H1 (cell line): ENCODE results near the gene TRMT2B.

ENCODE experiments used
- ATF3 ChIP-seq: IDR thresholded peaks from 2 replicates; pipeline ENCODE4 v1.6.1; 2011; ENCODE audit warnings: low read depth, mild to moderate bottlenecking, low read length; ENCODE audit not compliant: insufficient read depth
- BACH1 ChIP-seq: IDR thresholded peaks from 2 replicates; pipeline ENCODE4 v1.6.1; 2012; ENCODE audit warnings: low read length, improper control_type of control experiment
- CBX5 ChIP-seq: fragments of 300-800, 300-1000 bp; sonication (generic); IDR thresholded peaks from 2 replicates; pipeline ENCODE4 v1.7.1; 2016; ENCODE audit warnings: antibody characterized with exemption, low read length, low read depth
- CEBPB ChIP-seq: IDR thresholded peaks from 2 replicates; pipeline ENCODE4 v1.6.1; 2012; ENCODE audit warnings: low read depth, low read length
- CHD1 ChIP-seq: IDR thresholded peaks from 2 replicates; pipeline ENCODE4 v1.6.1; 2012; ENCODE audit warnings: low read depth, low read length, improper control_type of control experiment
- CTCF ChIP-seq, 3 experiments: IDR thresholded peaks; 1 replicate in 2 of 3; 2 replicates in 1 of 3; pipeline versions ENCODE4 v1.5.1 to v1.6.1; 2011; ENCODE audit warnings: low read length in 3 of 3, mild to moderate bottlenecking in 3 of 3, inconsistent platforms in 2 of 3, low read depth in 1 of 3, moderate library complexity in 1 of 3; ENCODE audit not compliant: insufficient read depth in 1 of 3; ENCODE audit errors: control extremely low read depth in 1 of 3
- EZH2 ChIP-seq: fragments of 200-600 bp; sonication (generic); IDR thresholded peaks from 2 replicates; pipeline ENCODE4 v1.7.1; 2012; ENCODE audit warnings: low read depth, mild to moderate bottlenecking, moderate library complexity, low read length, inconsistent platforms; ENCODE audit not compliant: severe bottlenecking
- NRF1 ChIP-seq: IDR thresholded peaks from 2 replicates; pipeline ENCODE4 v1.6.1; 2011; ENCODE audit warnings: mild to moderate bottlenecking, low read depth, low read length, improper control_type of control experiment
- POLR2A ChIP-seq, 2 experiments: IDR thresholded peaks; 1 replicate in 1 of 2; 2 replicates in 1 of 2; pipeline ENCODE4 v1.6.1; 2011; ENCODE audit warnings: low read depth in 2 of 2, low read length in 2 of 2, mild to moderate bottlenecking in 2 of 2; ENCODE audit errors: control extremely low read depth in 1 of 2
- RAD21 ChIP-seq, 2 experiments: IDR thresholded peaks in 1 of 2; conservative IDR thresholded peaks in 1 of 2; 2 replicates each; pipeline ENCODE4 v1.6.1; 2011; ENCODE audit warnings: low read depth in 2 of 2, low read length in 2 of 2, improper control_type of control experiment in 1 of 2, inconsistent platforms in 1 of 2, mild to moderate bottlenecking in 1 of 2, moderate library complexity in 1 of 2
- SIX5 ChIP-seq: IDR thresholded peaks from 2 replicates; pipeline ENCODE4 v1.6.1; 2011; ENCODE audit warnings: mild to moderate bottlenecking, low read depth, low read length
- SUZ12 ChIP-seq: fragments of 200-600 bp; sonication (generic); IDR thresholded peaks from 2 replicates; pipeline ENCODE4 v1.6.1; 2012; ENCODE audit warnings: mild to moderate bottlenecking, inconsistent platforms, low read length, moderate library complexity, mixed read lengths
- TAF7 ChIP-seq: optimal IDR thresholded peaks from 2 replicates; pipeline ENCODE3; 2011; ENCODE audit warnings: low read depth, mild to moderate bottlenecking, inconsistent platforms, low read length, moderate library complexity, borderline replicate concordance

- TF ChIP-seq RAD21 (IDR thresholded peaks at IDR 0.05 in 1 of 2, conservative IDR thresholded peaks at IDR 0.05 in 1 of 2; ENCODE audit: low read depth in 2 of 2, low read length in 2 of 2) (no peak), EZH2 (no peak), NRF1 (no peak), BACH1 (no peak), CEBPB (no peak), CTCF (IDR thresholded peaks at IDR 0.05; ENCODE audit: control extremely low read depth in 1 of 3, insufficient read depth in 1 of 3, low read depth in 1 of 3, low read length in 3 of 3) (no peak), TAF7 (no peak), SUZ12 (no peak), POLR2A (IDR thresholded peaks at IDR 0.05; ENCODE audit: control extremely low read depth in 1 of 2, low read depth in 2 of 2, low read length in 2 of 2) (no peak), CHD1 (no peak), ATF3 (no peak), CBX5 (no peak), SIX5 (no peak)
Measured at GRCh38 chrX:100962811-100963210, 89.1 kb downstream of the TRMT2B start.
